ENCODE results near the gene AURKA. TPM values are rescaled to one million over a fixed set of nuclear protein-coding genes. Genes with fewer than 3 reads are reported as not detected.

The AURKA gene
- total and polyA plus RNA-seq, 2 experiments from 2014 or later, result 75.8 to 82.0 TPM

GRCh38 chr20:56439771-56440291 is 47.8 kb upstream of the AURKA start (continued):
- TF ChIP-seq CTCF (conservative IDR thresholded peaks at IDR 0.05; ENCODE audit: low read depth in 2 of 2), result no peak
- TF ChIP-seq, protein P1, sequence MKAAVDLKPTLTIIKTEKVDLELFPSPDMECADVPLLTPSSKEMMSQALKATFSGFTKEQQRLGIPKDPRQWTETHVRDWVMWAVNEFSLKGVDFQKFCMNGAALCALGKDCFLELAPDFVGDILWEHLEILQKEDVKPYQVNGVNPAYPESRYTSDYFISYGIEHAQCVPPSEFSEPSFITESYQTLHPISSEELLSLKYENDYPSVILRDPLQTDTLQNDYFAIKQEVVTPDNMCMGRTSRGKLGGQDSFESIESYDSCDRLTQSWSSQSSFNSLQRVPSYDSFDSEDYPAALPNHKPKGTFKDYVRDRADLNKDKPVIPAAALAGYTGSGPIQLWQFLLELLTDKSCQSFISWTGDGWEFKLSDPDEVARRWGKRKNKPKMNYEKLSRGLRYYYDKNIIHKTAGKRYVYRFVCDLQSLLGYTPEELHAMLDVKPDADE (IDR thresholded peaks at IDR 0.05), result no peak
- no peak for TF ChIP-seq STAT1 (IDR thresholded peaks at IDR 0.05; ENCODE audit: unreplicated experiment)
- no peak for TF ChIP-seq NANOG (IDR thresholded peaks at IDR 0.05; ENCODE audit: borderline replicate concordance)
- TF ChIP-seq JUNB (IDR thresholded peaks at IDR 0.05; ENCODE audit: unreplicated experiment), result no peak
- no peak for TF ChIP-seq REST (IDR thresholded peaks at IDR 0.05; ENCODE audit: unreplicated experiment)

DNA sequence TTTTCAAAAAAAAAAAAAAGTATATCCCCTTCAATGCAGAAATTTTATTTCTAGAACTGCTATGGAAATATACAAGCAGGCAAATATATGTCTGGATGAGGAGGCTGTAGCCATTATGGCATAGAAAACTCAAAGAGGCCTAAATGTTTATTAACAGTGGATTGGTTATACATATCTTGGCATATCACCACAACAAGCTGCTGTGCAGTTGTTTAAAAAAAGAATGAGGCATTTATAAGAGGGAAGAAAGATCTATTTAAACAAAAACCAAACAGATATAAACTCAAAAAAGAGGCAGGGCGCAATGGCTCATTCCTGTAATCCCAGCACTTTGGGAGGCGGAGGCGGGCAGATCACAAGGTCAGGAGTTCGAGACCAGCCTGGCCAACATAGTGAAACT is 46.3 kb upstream of the AURKA start:
- no peaks in the 10 kb centered on the region for H3K27me3 ChIP-seq (ENCODE audit: insufficient read depth)
- DNase-seq (ENCODE audit: low spot score), result no peak
- H3K9me3 Mint-ChIP-seq, result no peaks in the 10 kb centered on the region
- H3K27ac Mint-ChIP-seq, result no peak overlapping the region
- no peaks in the 10 kb centered on the region for H3K4me1 ChIP-seq (ENCODE audit: insufficient read depth)
- no peak overlapping the region for H3K4me3 Mint-ChIP-seq
- H4K20me1 ChIP-seq (replicated peaks; ENCODE audit: insufficient read depth), result no peaks in the 10 kb centered on the region
- H3K27ac ChIP-seq (ENCODE audit: low read depth), result no peak overlapping the region
- no peak overlapping the region for H2AFZ ChIP-seq
- H3K27me3 Mint-ChIP-seq (ENCODE audit: insufficient read depth, low read depth, poor library complexity), result peaks cover 4% of the 10 kb centered on the region
- no peak for ATAC-seq
- H3F3A ChIP-seq (replicated peaks; ENCODE audit: low read depth), result no peaks in the 10 kb centered on the region
- no peaks in the 10 kb centered on the region for H3K36me3 ChIP-seq (ENCODE audit: insufficient read depth)
- H3K36me3 Mint-ChIP-seq (ENCODE audit: low read depth), result no peaks in the 10 kb centered on the region
- H3K4me3 ChIP-seq, result no peak overlapping the region
- TF ChIP-seq EZH2 (IDR thresholded peaks at IDR 0.05; ENCODE audit: low read depth, unreplicated experiment) (no peak), EZH2phosphoT487 (IDR thresholded peaks at IDR 0.05; ENCODE audit: unreplicated experiment) (no peak), ZNF331 (CRISPR knock-in tag; IDR thresholded peaks at IDR 0.05; ENCODE audit: low read depth) (no peak), STAT1 (IDR thresholded peaks at IDR 0.05; ENCODE audit: unreplicated experiment) (no peak), NANOG (IDR thresholded peaks at IDR 0.05; ENCODE audit: borderline replicate concordance) (no peak), REST (IDR thresholded peaks at IDR 0.05; ENCODE audit: unreplicated experiment) (no peak), CTCF (conservative IDR thresholded peaks at IDR 0.05; ENCODE audit: low read depth in 2 of 2) (no peak)
- TF ChIP-seq, protein P1 (IDR thresholded peaks at IDR 0.05), result no peak
- H3K79me2 ChIP-seq (replicated peaks; ENCODE audit: insufficient read depth), result no peaks in the 10 kb centered on the region
- no peaks in the 10 kb centered on the region for H3K9me2 ChIP-seq (ENCODE audit: insufficient read depth)
- H3K4me1 Mint-ChIP-seq, result no peaks in the 10 kb centered on the region
- H3K4me2 ChIP-seq, result no peak overlapping the region
